GM12878 (cell line): ENCODE measurements around the gene SCGB3A1. TPM values are rescaled to one million over a fixed set of nuclear protein-coding genes. Genes with fewer than 3 reads are reported as not detected.

ENCODE experiments used
- ATAC-seq: fragments of 200-7000 bp; cut with Tn5 transposase; 3 replicates; pipeline ENCODE4 v1.9.1; 2020; ENCODE audit warnings: mild to moderate bottlenecking, moderate library complexity
- BruUV-seq: library from RNA; stranded (reverse); fragments of 400-500 nt; replicated peaks from 2 replicates; lab custom pipeline; 2021; lab: Mats Ljungman, UMichigan
- CTCF ChIA-PET: fragments of 300-600 bp; sonication (Branson Sonifier 250); formaldehyde crosslinking; extraction: SDS; loops from one replicate; lab custom pipeline; 2021; ENCODE audit warnings: inconsistent platforms; lab: Yijun Ruan, JAX
- POLR2A ChIA-PET: fragments of 350-600 bp; formaldehyde crosslinking; extraction: SDS; loops from one replicate; lab custom pipeline; 2021; ENCODE audit warnings: inconsistent platforms; lab: Charles Lee
- RAD21 ChIA-PET: fragments of 300-600 bp; sonication (Branson Sonifier 250); formaldehyde crosslinking; loops from one replicate; lab custom pipeline; 2023; ENCODE audit warnings: antibody characterized with exemption; ENCODE audit not compliant: unreplicated experiment; lab: Charles Lee
- SMC1A ChIA-PET: fragments of 300-600 bp; sonication (Branson Sonifier 250); formaldehyde crosslinking; loops from one replicate; lab custom pipeline; 2023; ENCODE audit not compliant: unreplicated experiment, uncharacterized antibody; lab: Charles Lee
- DNase-seq: peaks from one replicate; pipeline ENCODE4 v3.0.0-alpha.2; 2011; ENCODE audit warnings: low read depth, low spot score
- FAIRE-seq: peaks from 3 replicates; lab custom pipeline; 2011; peaks lifted over from hg19 to GRCh38; lab: Jason Lieb, UNC
- H2AFZ ChIP-seq: 2 replicates; pipeline ENCODE4 v1.6.0; 2011; ENCODE audit warnings: low read depth, low read length, control low read depth; ENCODE audit not compliant: control insufficient read depth
- H3K27ac ChIP-seq: 2 replicates; pipeline ENCODE4 v1.5.1; 2011; ENCODE audit warnings: control low read depth; ENCODE audit not compliant: control insufficient read depth, insufficient read depth
- H3K27me3 ChIP-seq, 2 experiments: replicated peaks in 1 of 2; 2 replicates each; pipeline versions ENCODE4 v1.6.0 to v1.6.1; 2011; ENCODE audit warnings: low read length in 1 of 2; ENCODE audit not compliant: control insufficient read depth in 2 of 2, insufficient read depth in 2 of 2
- H3K36me3 ChIP-seq, 2 experiments: 2 replicates each; pipeline ENCODE4 v1.5.1; 2011; ENCODE audit warnings: low read length in 1 of 2; ENCODE audit not compliant: control insufficient read depth in 2 of 2, insufficient read depth in 2 of 2
- H3K4me1 ChIP-seq: 2 replicates; pipeline ENCODE4 v1.6.1; 2011; ENCODE audit warnings: mild to moderate bottlenecking, low read length, moderate library complexity, mixed read lengths; ENCODE audit not compliant: control insufficient read depth, insufficient read depth
- H3K4me2 ChIP-seq: 2 replicates; pipeline ENCODE4 v1.6.0; 2011; ENCODE audit warnings: control low read depth; ENCODE audit not compliant: control insufficient read depth, insufficient read depth
- H3K4me3 ChIP-seq: fragments of 200-600 bp; sonication (generic); 2 replicates; pipeline ENCODE4 v1.5.1; 2016
- H3K79me2 ChIP-seq: 2 replicates; pipeline ENCODE4 v1.6.0; 2011; ENCODE audit warnings: low read length; ENCODE audit not compliant: control insufficient read depth, insufficient read depth
- H3K9ac ChIP-seq: 2 replicates; pipeline ENCODE4 v1.8.0; 2011; ENCODE audit warnings: low read length, control low read depth, mixed read lengths; ENCODE audit not compliant: control insufficient read depth, insufficient read depth
- H3K9me3 ChIP-seq: replicated peaks from 3 replicates; pipeline ENCODE4 v1.5.1; 2011; ENCODE audit warnings: mild to moderate bottlenecking, low read length; ENCODE audit not compliant: control insufficient read depth, insufficient read depth
- H4K20me1 ChIP-seq: 2 replicates; pipeline ENCODE4 v1.6.0; 2011; ENCODE audit not compliant: control insufficient read depth, insufficient read depth
- IRF5 ChIP-seq: fragments of 450-650 bp; IDR thresholded peaks from 2 replicates; pipeline ENCODE4 v1.6.1; 2017; ENCODE audit warnings: borderline replicate concordance
- REST ChIP-seq: IDR thresholded peaks from 2 replicates; pipeline ENCODE4 v1.6.1; 2012; ENCODE audit warnings: mild to moderate bottlenecking, low read depth, low read length
- SRF ChIP-seq, 2 experiments: IDR thresholded peaks; 2 replicates each; pipeline ENCODE4 v1.6.1; 2011; ENCODE audit warnings: low read depth in 2 of 2, low read length in 2 of 2, mild to moderate bottlenecking in 1 of 2, moderate library complexity in 1 of 2
- ZNF592 ChIP-seq: fragments of 450-650 bp; IDR thresholded peaks from 2 replicates; pipeline ENCODE4 v1.6.1; 2017; ENCODE audit warnings: mild to moderate bottlenecking, moderate library complexity
- WGBS: methylation state at CpG from one replicate; pipeline ENCODE4 v1.1.6; 2016; ENCODE audit warnings: low lambda C conversion rate; ENCODE audit not compliant: insufficient replicate concordance, insufficient coverage; ENCODE audit errors: missing lambda C conversion rate; 5-methylcytosine and 5-hydroxymethylcytosine counted together
- in situ Hi-C: fragments of 300-500 bp; cut with MboI; formaldehyde crosslinking; loops from 9 replicates; pipeline ENCODE4 v1.14.3; 2018; ENCODE audit warnings: mixed read lengths
- intact Hi-C: fragments of 100-400 bp; cut with micrococcal nuclease; formaldehyde crosslinking; loops from one replicate; pipeline ENCODE4 v1.14.2; 2022; ENCODE audit not compliant: unreplicated experiment
- polyA plus RNA-seq, 11 experiments: library from polyadenylated mRNA; depleted of rRNA in 4 of 11; unstranded in 6 of 11; stranded (reverse) in 5 of 11; fragments of >200 nt; fragmentation: Nextera tagmentation in 4 of 11; fragmentation: Illumina TruSeq in 1 of 11; extraction: Ambion mirVana in 4 of 11; extraction: Trizol in 1 of 11; gene quantifications; 1 replicate in 1 of 11; 2 replicates in 10 of 11; pipeline versions ENCODE4 v1.2.1 to v1.2.3, GENCODE V29; 2011 to 2016; ENCODE audit warnings: inconsistent platforms in 2 of 11, missing spikeins in 2 of 11, low read depth in 1 of 11
- total RNA-seq, 4 experiments: library from RNA; depleted of rRNA in 3 of 4; stranded (reverse); fragments of >200 nt in 3 of 4; fragmentation: Illumina TruSeq in 1 of 4; extraction: Trizol in 1 of 4; gene quantifications; 2 replicates each; pipeline versions ENCODE4 v1.2.1 to v1.2.3, GENCODE V29; 2013 to 2021

SCGB3A1 gene
- total and polyA plus RNA-seq, 10 of the 15 experiments (the other 5 are each of a cell fraction or from before 2014, with no cell fraction given) = 0.46 TPM; not detected in 9

GRCh38 chr5:180558232-180558631 is 33.1 kb downstream of the SCGB3A1 start (continued):
- no peak for TF ChIP-seq REST

- DNase-seq = no peak
- intact Hi-C loops = no loop called here
- TF ChIP-seq ZNF592 = no peak
- TF ChIP-seq IRF5 = no peak
- no peak for TF ChIP-seq SRF (IDR thresholded peaks at IDR 0.05; ENCODE audit: low read depth in 2 of 2, low read length in 2 of 2)
- 97% methylated on average over 2 of the region's 2 CpGs for WGBS
- no peak for ATAC-seq
- Histone ChIP-seq H3K36me3 (peaks cover 3 to 9% of the 10 kb centered on the region in 2 experiments; a peak in 2 of 4 replicates), H3K27ac (no peak overlapping the region), H3K79me2 (peaks cover 10% of the 10 kb centered on the region), H3K4me2 (no peak overlapping the region), H3K4me1 (peaks cover 13% of the 10 kb centered on the region), H3K4me3 (no peak overlapping the region), H2AFZ (no peak overlapping the region), H3K9ac (no peak overlapping the region), H4K20me1 (no peaks in the 10 kb centered on the region), H3K9me3 (peaks cover 5% of the 10 kb centered on the region), H3K27me3 (no peaks in the 10 kb centered on the region)
- CTCF ChIA-PET = interaction anchor here (0.8 kb wide), 1 partner anchor 12 kb away, joined by 3 read pairs; no protein-coding TSS in a partner anchor
- POLR2A ChIA-PET = no interaction called here
- BruUV-seq = no TSS peak
- SMC1A ChIA-PET = interaction anchor here (0.6 kb wide), 1 partner anchor 48 kb away, joined by 3 read pairs; no protein-coding TSS in a partner anchor
- RAD21 ChIA-PET = no interaction called here
- FAIRE-seq = no peak
- in situ Hi-C loops = no loop called here
Observed at GRCh38 chr5:180557217-180557809, 34.0 kb downstream of the SCGB3A1 start.
